PFSK-1 (cell line): ENCODE results near the gene ANKRD10.

Source experiments
- POLR2AphosphoS5 ChIP-seq: IDR thresholded peaks from 2 replicates; pipeline ENCODE4 v1.6.1; 2012; ENCODE audit warnings: low read depth, mild to moderate bottlenecking, control low read depth, low read length, moderate library complexity
- SIN3A ChIP-seq: IDR thresholded peaks from 2 replicates; pipeline ENCODE4 v1.6.1; 2012; ENCODE audit warnings: mild to moderate bottlenecking, low read length, moderate library complexity, borderline replicate concordance; ENCODE audit not compliant: insufficient read depth
- TAF1 ChIP-seq: IDR thresholded peaks from 2 replicates; pipeline ENCODE4 v1.6.1; 2012; ENCODE audit warnings: low read length, control low read depth, borderline replicate concordance; ENCODE audit not compliant: insufficient read depth
- TF ChIP-seq, protein P1 (sequence below), 2 experiments: IDR thresholded peaks; 2 replicates each; pipeline versions ENCODE4 v1.6.1 to v1.8.0; 2011 to 2012; ENCODE audit warnings: low read depth in 2 of 2, low read length in 2 of 2, control low read depth in 1 of 2, inconsistent platforms in 1 of 2, mild to moderate bottlenecking in 1 of 2, moderate library complexity in 1 of 2; ENCODE audit not compliant: insufficient read depth in 1 of 2

DNA sequence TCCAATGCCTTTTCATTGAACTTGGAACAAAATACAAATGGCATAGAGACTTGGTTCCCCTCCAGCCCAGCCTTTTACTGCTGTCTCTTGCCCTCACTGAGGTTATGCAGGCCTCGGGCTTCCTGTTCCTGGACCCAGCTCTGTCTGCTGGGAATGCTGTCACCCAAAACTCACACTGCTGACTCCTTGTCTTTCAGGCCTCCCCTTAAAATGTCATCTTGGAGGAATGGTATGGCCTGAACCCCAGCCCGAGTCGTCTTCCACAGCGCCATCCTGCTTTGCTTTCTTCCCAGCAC lies 9.7 kb upstream of the ANKRD10 start:
- TF ChIP-seq POLR2AphosphoS5 (no peak), TAF1 (no peak), SIN3A (no peak)
- TF ChIP-seq, protein P1, sequence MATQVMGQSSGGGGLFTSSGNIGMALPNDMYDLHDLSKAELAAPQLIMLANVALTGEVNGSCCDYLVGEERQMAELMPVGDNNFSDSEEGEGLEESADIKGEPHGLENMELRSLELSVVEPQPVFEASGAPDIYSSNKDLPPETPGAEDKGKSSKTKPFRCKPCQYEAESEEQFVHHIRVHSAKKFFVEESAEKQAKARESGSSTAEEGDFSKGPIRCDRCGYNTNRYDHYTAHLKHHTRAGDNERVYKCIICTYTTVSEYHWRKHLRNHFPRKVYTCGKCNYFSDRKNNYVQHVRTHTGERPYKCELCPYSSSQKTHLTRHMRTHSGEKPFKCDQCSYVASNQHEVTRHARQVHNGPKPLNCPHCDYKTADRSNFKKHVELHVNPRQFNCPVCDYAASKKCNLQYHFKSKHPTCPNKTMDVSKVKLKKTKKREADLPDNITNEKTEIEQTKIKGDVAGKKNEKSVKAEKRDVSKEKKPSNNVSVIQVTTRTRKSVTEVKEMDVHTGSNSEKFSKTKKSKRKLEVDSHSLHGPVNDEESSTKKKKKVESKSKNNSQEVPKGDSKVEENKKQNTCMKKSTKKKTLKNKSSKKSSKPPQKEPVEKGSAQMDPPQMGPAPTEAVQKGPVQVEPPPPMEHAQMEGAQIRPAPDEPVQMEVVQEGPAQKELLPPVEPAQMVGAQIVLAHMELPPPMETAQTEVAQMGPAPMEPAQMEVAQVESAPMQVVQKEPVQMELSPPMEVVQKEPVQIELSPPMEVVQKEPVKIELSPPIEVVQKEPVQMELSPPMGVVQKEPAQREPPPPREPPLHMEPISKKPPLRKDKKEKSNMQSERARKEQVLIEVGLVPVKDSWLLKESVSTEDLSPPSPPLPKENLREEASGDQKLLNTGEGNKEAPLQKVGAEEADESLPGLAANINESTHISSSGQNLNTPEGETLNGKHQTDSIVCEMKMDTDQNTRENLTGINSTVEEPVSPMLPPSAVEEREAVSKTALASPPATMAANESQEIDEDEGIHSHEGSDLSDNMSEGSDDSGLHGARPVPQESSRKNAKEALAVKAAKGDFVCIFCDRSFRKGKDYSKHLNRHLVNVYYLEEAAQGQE (IDR thresholded peaks at IDR 0.05; ENCODE audit: insufficient read depth in 1 of 2, low read depth in 2 of 2, low read length in 2 of 2) = no peak
